DND-41 (cell line): Measurements from ENCODE around the gene CELA2B.

Source experiments
- EZH2 ChIP-seq: IDR thresholded peaks from 3 replicates; pipeline ENCODE4 v1.6.1; 2012; ENCODE audit warnings: borderline replicate concordance, low read depth, mild to moderate bottlenecking, moderate library complexity, low read length, inconsistent platforms; ENCODE audit not compliant: severe bottlenecking
- TF ChIP-seq, protein P1 (sequence below): IDR thresholded peaks from 2 replicates; pipeline ENCODE4 v1.5.1; 2012; ENCODE audit warnings: borderline replicate concordance, low read length, moderate library complexity, mild to moderate bottlenecking; ENCODE audit not compliant: poor library complexity, severe bottlenecking; ENCODE audit errors: extremely low read depth

DNA sequence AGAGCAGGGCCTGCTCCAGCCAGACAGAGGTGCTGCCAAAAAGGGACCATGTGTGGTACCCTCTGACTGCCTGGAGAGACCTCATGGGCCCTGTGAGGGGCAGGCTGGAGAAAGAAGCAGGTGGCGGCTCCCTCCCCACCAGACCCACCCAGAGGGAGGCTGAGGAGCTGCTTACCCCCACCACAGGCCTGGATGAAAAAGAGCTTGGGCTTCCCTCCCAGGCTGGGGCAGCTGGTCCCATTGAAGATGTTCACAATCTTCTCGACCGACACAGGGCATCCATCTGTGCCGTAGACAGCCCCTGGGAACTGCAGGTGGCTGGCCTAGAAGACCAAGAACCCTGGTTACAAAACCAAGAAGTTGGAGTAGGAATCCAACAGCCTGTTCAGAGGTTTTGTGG lies 28.5 kb downstream of the CELA2B start:
- TF ChIP-seq, protein P1, sequence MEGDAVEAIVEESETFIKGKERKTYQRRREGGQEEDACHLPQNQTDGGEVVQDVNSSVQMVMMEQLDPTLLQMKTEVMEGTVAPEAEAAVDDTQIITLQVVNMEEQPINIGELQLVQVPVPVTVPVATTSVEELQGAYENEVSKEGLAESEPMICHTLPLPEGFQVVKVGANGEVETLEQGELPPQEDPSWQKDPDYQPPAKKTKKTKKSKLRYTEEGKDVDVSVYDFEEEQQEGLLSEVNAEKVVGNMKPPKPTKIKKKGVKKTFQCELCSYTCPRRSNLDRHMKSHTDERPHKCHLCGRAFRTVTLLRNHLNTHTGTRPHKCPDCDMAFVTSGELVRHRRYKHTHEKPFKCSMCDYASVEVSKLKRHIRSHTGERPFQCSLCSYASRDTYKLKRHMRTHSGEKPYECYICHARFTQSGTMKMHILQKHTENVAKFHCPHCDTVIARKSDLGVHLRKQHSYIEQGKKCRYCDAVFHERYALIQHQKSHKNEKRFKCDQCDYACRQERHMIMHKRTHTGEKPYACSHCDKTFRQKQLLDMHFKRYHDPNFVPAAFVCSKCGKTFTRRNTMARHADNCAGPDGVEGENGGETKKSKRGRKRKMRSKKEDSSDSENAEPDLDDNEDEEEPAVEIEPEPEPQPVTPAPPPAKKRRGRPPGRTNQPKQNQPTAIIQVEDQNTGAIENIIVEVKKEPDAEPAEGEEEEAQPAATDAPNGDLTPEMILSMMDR, result no peak
- TF ChIP-seq EZH2, result no peak
